ENCODE measurements around the gene GRAMD2B. TPM values are rescaled to one million over a fixed set of nuclear protein-coding genes. Genes with fewer than 3 reads are reported as not detected.

GRAMD2B gene
- total and polyA plus RNA-seq, 7 donors: 1.3 to 8.0 (median 2.9) TPM

DNA sequence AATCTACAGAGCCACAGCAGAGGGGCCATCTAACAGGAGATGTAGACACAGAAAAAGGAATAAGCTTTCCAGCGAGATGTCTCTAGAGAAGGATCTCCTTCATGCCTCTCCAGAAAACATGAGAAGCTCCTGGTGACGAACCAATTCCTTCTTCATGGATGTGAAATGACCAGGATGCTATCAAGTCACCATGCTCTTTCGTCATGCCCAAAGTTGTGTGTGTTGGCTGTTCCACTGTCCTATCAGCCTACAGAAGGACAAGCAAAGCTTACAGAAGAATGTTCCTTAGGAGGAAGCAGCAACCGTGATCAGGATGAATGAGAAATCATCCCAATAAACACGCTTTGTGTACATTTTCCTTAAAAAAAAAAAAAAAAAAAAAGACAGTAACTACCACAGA is 117.4 kb downstream of the GRAMD2B start:
- no peak for TF ChIP-seq CTCF (IDR thresholded peaks at IDR 0.05)
- ATAC-seq (no peak), DNase-seq (no peak)
- Histone ChIP-seq H3K27me3 (ENCODE audit: insufficient read depth in 3 of 3, low read length in 2 of 3) (no peaks in the 10 kb centered on the region), H3K4me1 (no peaks in the 10 kb centered on the region), H3K9me3 (no peaks in the 10 kb centered on the region), H3K36me3 (ENCODE audit: insufficient read depth in 1 of 2, low read depth in 1 of 2) (peaks cover 0 to 6% of the 10 kb centered on the region in 2 donors), H3K27ac (no peak overlapping the region), H3K4me3 (no peak overlapping the region)
- WGBS, 3 donors: 43 to 70% (median 50%) methylated on average over 5 of the region's 5 CpGs
- intact Hi-C loops (cut with DNase I): loop anchor here in 1 of 2 donors (1.0 kb wide), 1 partner anchor 186 kb away; no protein-coding TSS in a partner anchor

DNA sequence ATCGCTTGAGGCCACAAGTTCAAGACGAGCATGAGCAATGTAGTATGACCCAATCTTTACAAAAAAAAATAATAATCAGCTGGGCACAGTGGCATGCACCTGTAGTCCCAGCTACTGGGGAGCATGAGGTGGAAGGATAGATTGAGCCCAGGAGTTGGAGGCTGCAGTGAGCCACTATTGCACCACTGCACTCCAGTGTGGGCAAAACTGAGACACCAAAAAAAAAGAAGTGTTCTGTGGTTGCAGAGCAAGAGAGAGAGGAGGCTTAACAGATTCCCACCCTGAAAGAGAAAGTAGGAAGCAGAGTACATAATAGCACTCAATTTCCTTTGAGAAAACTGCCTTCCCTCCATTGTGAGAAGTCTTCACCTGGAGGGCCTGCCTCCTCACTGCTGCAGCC is 119.2 kb downstream of the GRAMD2B start:
- Histone ChIP-seq H3K9me3 (no peaks in the 10 kb centered on the region), H3K27ac (no peak overlapping the region), H3K36me3 (ENCODE audit: insufficient read depth in 1 of 2, low read depth in 1 of 2) (peaks cover 7 to 20% of the 10 kb centered on the region in 2 donors), H3K4me1 (no peaks in the 10 kb centered on the region), H3K27me3 (ENCODE audit: insufficient read depth in 3 of 3, low read length in 2 of 3) (no peaks in the 10 kb centered on the region), H3K4me3 (no peak overlapping the region)
- intact Hi-C loops (cut with DNase I): no loop called here
- TF ChIP-seq CTCF (IDR thresholded peaks at IDR 0.05): no peak
- 48 to 65% (median 62%) methylated on average over 2 of the region's 2 CpGs for WGBS, 3 donors
- no peak for DNase-seq
- no peak for ATAC-seq

- H3K27me3 ChIP-seq (ENCODE audit: insufficient read depth in 3 of 3, low read length in 2 of 3): no peaks in the 10 kb centered on the region
- no peak for DNase-seq
- 76 to 95% (median 79%) methylated on average over 1 of the region's 1 CpG for WGBS, 3 donors
- H3K36me3 ChIP-seq (ENCODE audit: insufficient read depth in 1 of 2, low read depth in 1 of 2): peaks cover 7 to 21% of the 10 kb centered on the region in 2 donors
- TF ChIP-seq CTCF (IDR thresholded peaks at IDR 0.05): no peak
- no peak overlapping the region for H3K27ac ChIP-seq
- H3K9me3 ChIP-seq: no peaks in the 10 kb centered on the region
- intact Hi-C loops (cut with DNase I): no loop called here
- ATAC-seq: no peak
- no peak overlapping the region for H3K4me3 ChIP-seq
- no peaks in the 10 kb centered on the region for H3K4me1 ChIP-seq
Measured at GRCh38 chr5:126543009-126543408, 119.8 kb downstream of the GRAMD2B start.

- Histone ChIP-seq H3K36me3 (ENCODE audit: insufficient read depth in 1 of 2, low read depth in 1 of 2) (peaks cover 7 to 24% of the 10 kb centered on the region in 2 donors), H3K4me3 (no peak overlapping the region), H3K27me3 (ENCODE audit: insufficient read depth in 3 of 3, low read length in 2 of 3) (no peaks in the 10 kb centered on the region), H3K27ac (no peak overlapping the region), H3K9me3 (no peaks in the 10 kb centered on the region), H3K4me1 (no peaks in the 10 kb centered on the region)
- no peak for TF ChIP-seq CTCF (IDR thresholded peaks at IDR 0.05)
- ATAC-seq: no peak
- 95 to 100% (median 97%) methylated on average over 2 of the region's 2 CpGs for WGBS, 3 donors
- no peak for DNase-seq
- intact Hi-C loops (cut with DNase I): no loop called here
Measured at GRCh38 chr5:126543660-126544059, 120.5 kb downstream of the GRAMD2B start.

Other genes starting within 250 kb of the GRAMD2B start
- gene ALDH7A1, start 171.8 kb downstream of the GRAMD2B start, total RNA-seq: 10 to 100 TPM in 3 of 4 donors, 1 to 10 TPM in 1; 8.7 to 26.7 (median 12.3) TPM
- gene ALDH7A1, start 171.8 kb downstream of the GRAMD2B start, polyA plus RNA-seq: 1 to 10 TPM; 7.4 to 8.8 (median 7.8) TPM
- 10 to 100 TPM; 29.0 to 42.6 (median 32.0) TPM for gene PHAX, start 177.5 kb downstream of the GRAMD2B start, total RNA-seq
- 10 to 100 TPM; 25.6 to 53.0 (median 32.2) TPM for gene PHAX, start 177.5 kb downstream of the GRAMD2B start, polyA plus RNA-seq

Measured in psoas muscle (tissue), 8 donors.